Thoracic aorta (tissue), 2 donors: ENCODE results near the gene WRAP53. TPM values are rescaled to one million over a fixed set of nuclear protein-coding genes. Genes with fewer than 3 reads are reported as not detected.
A peak's percentile ranks its signal among the peaks of the same experiment; 100 is the strongest.

Source experiments
- ATAC-seq: fragments of 150-250 bp; one replicate; pipeline ENCODE4 v1.8.0; 2017; ENCODE audit warnings: low read depth; ENCODE audit not compliant: insufficient number of reproducible peaks, low FRiP score
- DNase-seq: peaks from one replicate; pipeline ENCODE4 v3.0.0-alpha.2; 2020; ENCODE audit warnings: low spot score
- H3K27ac ChIP-seq, 2 donors: fragments of 200-600 bp; sonication (generic); 1 replicate in 1 of 2; 2 replicates in 1 of 2; pipeline ENCODE4 v1.5.1; 2016; ENCODE audit warnings: mild to moderate bottlenecking in 2 of 2, moderate library complexity in 2 of 2
- H3K27me3 ChIP-seq: fragments of 200-600 bp; sonication (generic); replicated peaks from 2 replicates; pipeline ENCODE4 v1.6.0; 2016; ENCODE audit warnings: mild to moderate bottlenecking; ENCODE audit not compliant: insufficient read depth
- H3K36me3 ChIP-seq: fragments of 200-600 bp; sonication (generic); one replicate; pipeline ENCODE4 v1.5.1; 2016
- H3K4me1 ChIP-seq, 2 donors: fragments of 200-600 bp; sonication (generic); 1 replicate in 1 of 2; 2 replicates in 1 of 2; pipeline versions ENCODE4 v1.5.1 to v1.6.0; 2016; ENCODE audit warnings: low read depth in 2 of 2, mild to moderate bottlenecking in 1 of 2; ENCODE audit not compliant: control insufficient read depth in 1 of 2
- H3K4me3 ChIP-seq: fragments of 200-600 bp; sonication (generic); 2 replicates; pipeline ENCODE4 v1.5.1; 2016; ENCODE audit warnings: mild to moderate bottlenecking
- H3K9me3 ChIP-seq: fragments of 200-600 bp; sonication (generic); 2 replicates; pipeline ENCODE4 v1.5.1; 2016
- CTCF ChIP-seq: fragments of 200-600 bp; sonication (generic); IDR thresholded peaks from one replicate; pipeline ENCODE4 v1.5.1; 2019; ENCODE audit warnings: antibody characterized with exemption
- total RNA-seq, 2 donors: library from RNA; depleted of rRNA; stranded (reverse); fragments of >200 nt; gene quantifications; one replicate each; pipeline versions ENCODE4 v1.1.0 to v1.2.3, GENCODE V29; 2016

Gene WRAP53
- total RNA-seq, 2 donors from 2014 or later = 2.9 to 3.4 TPM

GRCh38 chr17:7677388-7678067 is 10.7 kb upstream of the WRAP53 start:
- no peak for DNase-seq
- TF ChIP-seq CTCF = no peak
- ATAC-seq = no peak
- Histone ChIP-seq H3K4me3 (no peak overlapping the region), H3K4me1 (no peaks in the 10 kb centered on the region), H3K27ac (no peak overlapping the region), H3K36me3 (peaks cover 30% of the 10 kb centered on the region), H3K27me3 (no peaks in the 10 kb centered on the region), H3K9me3 (peaks cover 7% of the 10 kb centered on the region)

- H3K27me3 ChIP-seq = no peaks in the 10 kb centered on the region
- no peaks in the 10 kb centered on the region for H3K9me3 ChIP-seq
- H3K4me1 ChIP-seq = peaks cover 14 to 23% of the 10 kb centered on the region in 2 donors
- H3K27ac ChIP-seq = peak overlapping the region; percentile 98 to 99
- ATAC-seq (no peak), DNase-seq (no peak)
- H3K36me3 ChIP-seq = no peaks in the 10 kb centered on the region
- peak overlapping the region; percentile 88 for H3K4me3 ChIP-seq
- TF ChIP-seq CTCF = no peak
Observed at GRCh38 chr17:7684851-7685532, 3.3 kb upstream of the WRAP53 start.

GRCh38 chr17:7685533-7686221 is 2.6 kb upstream of the WRAP53 start:
- Histone ChIP-seq H3K27ac (peak overlapping the region; percentile 98 to 99), H3K36me3 (no peaks in the 10 kb centered on the region), H3K9me3 (no peaks in the 10 kb centered on the region), H3K27me3 (no peaks in the 10 kb centered on the region), H3K4me1 (peaks cover 14 to 23% of the 10 kb centered on the region in 2 donors), H3K4me3 (peak overlapping the region; percentile 88)
- no peak for TF ChIP-seq CTCF
- ATAC-seq (peak; percentile 77), DNase-seq (peak; percentile 61)

GRCh38 chr17:7686222-7687071 is 1.8 kb upstream of the WRAP53 start:
- Histone ChIP-seq H3K27me3 (no peaks in the 10 kb centered on the region), H3K4me3 (peak overlapping the region; percentile 88), H3K36me3 (no peaks in the 10 kb centered on the region), H3K9me3 (no peaks in the 10 kb centered on the region), H3K4me1 (peaks cover 14 to 23% of the 10 kb centered on the region in 2 donors), H3K27ac (peak overlapping the region; percentile 98 to 99)
- peak; percentile 20 for ATAC-seq
- no peak for TF ChIP-seq CTCF
- peak; percentile 38 for DNase-seq
